Karpas-422 (cell line): ENCODE measurements around the gene MPV17L. TPM values are rescaled to one million over a fixed set of nuclear protein-coding genes. Genes with fewer than 3 reads are reported as not detected.
"Not testable (repeated sequence)": the region's sequence is repeated elsewhere in the genome, so short reads cannot be mapped to it uniquely, and the experiment has no call there.

Experiments
- DNase-seq: peaks from one replicate; pipeline ENCODE4 v3.0.0-alpha.2; 2015
- H2AFZ ChIP-seq: fragments of 200-600 bp; sonication (generic); 2 replicates; pipeline ENCODE4 v1.6.1; 2014; ENCODE audit warnings: antibody characterized with exemption, low read length, mixed read lengths
- H3K27ac ChIP-seq: fragments of 200-600 bp; sonication (generic); 2 replicates; pipeline ENCODE4 v1.5.1; 2014; ENCODE audit warnings: mild to moderate bottlenecking, low read length, moderate library complexity
- H3K27me3 ChIP-seq: fragments of 200-600 bp; sonication (generic); 2 replicates; pipeline ENCODE4 v1.6.1; 2014; ENCODE audit warnings: low read length, mixed read lengths
- H3K36me3 ChIP-seq: fragments of 200-600 bp; sonication (generic); 2 replicates; pipeline ENCODE4 v1.6.1; 2014; ENCODE audit warnings: low read length, mixed read lengths; ENCODE audit not compliant: insufficient read depth
- H3K4me1 ChIP-seq: fragments of 200-600 bp; sonication (generic); 2 replicates; pipeline ENCODE4 v1.6.1; 2014; ENCODE audit warnings: mild to moderate bottlenecking, low read length, mixed read lengths
- H3K4me2 ChIP-seq: fragments of 200-600 bp; sonication (generic); 2 replicates; pipeline ENCODE4 v1.6.1; 2014; ENCODE audit warnings: low read length, low read depth, mild to moderate bottlenecking; ENCODE audit not compliant: poor library complexity, severe bottlenecking
- H3K4me3 ChIP-seq: fragments of 200-600 bp; sonication (generic); 2 replicates; pipeline ENCODE4 v1.5.1; 2014; ENCODE audit warnings: mild to moderate bottlenecking, antibody characterized with exemption, low read length, mixed read lengths
- H3K79me2 ChIP-seq: fragments of 200-600 bp; sonication (generic); 2 replicates; pipeline ENCODE4 v1.6.1; 2014; ENCODE audit warnings: mild to moderate bottlenecking, low read length, mixed read lengths
- H3K9ac ChIP-seq: fragments of 200-600 bp; sonication (generic); 2 replicates; pipeline ENCODE4 v1.6.0; 2014; ENCODE audit warnings: low read length
- H3K9me2 ChIP-seq: fragments of 200-600 bp; sonication (generic), shearing (Covaris generic); replicated peaks from 2 replicates; pipeline ENCODE4 v1.6.0; 2014; ENCODE audit warnings: mild to moderate bottlenecking, low read length, moderate library complexity; ENCODE audit not compliant: insufficient read depth
- H3K9me3 ChIP-seq: fragments of 300-700, 200-600 bp; sonication (generic); 2 replicates; pipeline ENCODE4 v1.6.1; 2014; ENCODE audit warnings: low read length, mixed read lengths
- H4K20me1 ChIP-seq: fragments of 200-600 bp; sonication (generic); 2 replicates; pipeline ENCODE4 v1.6.1; 2014; ENCODE audit warnings: mild to moderate bottlenecking, antibody characterized with exemption, low read length, low read depth; ENCODE audit not compliant: insufficient read depth
- total RNA-seq: library from RNA; depleted of rRNA; stranded (reverse); fragments of >200 nt; shearing (Covaris generic); gene quantifications from 2 replicates; pipeline ENCODE4 v1.2.3, GENCODE V29; 2014; ENCODE audit warnings: low replicate concordance

MPV17L gene
- total RNA-seq, 1 experiment from 2014 or later, result not detected

- DNase-seq, H3K9me3 ChIP-seq, H4K20me1 ChIP-seq, H3K4me3 ChIP-seq, H3K4me2 ChIP-seq, H3K36me3 ChIP-seq, H2AFZ ChIP-seq, H3K27me3 ChIP-seq, H3K9ac ChIP-seq, H3K9me2 ChIP-seq, H3K27ac ChIP-seq, H3K79me2 ChIP-seq: not testable (repeated sequence)
- H3K4me1 ChIP-seq, result peaks cover 15% of the 10 kb centered on the region
Observed at GRCh38 chr16:15400314-15400713, 4.8 kb downstream of the MPV17L start.

- Histone ChIP-seq H3K9me3 (no peaks in the 10 kb centered on the region), H4K20me1 (no peaks in the 10 kb centered on the region), H3K9me2 (no peaks in the 10 kb centered on the region), H3K4me3 (no peak overlapping the region), H3K4me1 (peaks cover 20% of the 10 kb centered on the region), H3K4me2 (no peak overlapping the region), H3K36me3 (no peaks in the 10 kb centered on the region), H3K9ac (no peak overlapping the region), H2AFZ (no peak overlapping the region), H3K27ac (no peak overlapping the region), H3K79me2 (no peaks in the 10 kb centered on the region), H3K27me3 (no peaks in the 10 kb centered on the region)
- DNase-seq, result no peak
Observed at GRCh38 chr16:15401972-15402371, 6.4 kb downstream of the MPV17L start.

- Histone ChIP-seq H2AFZ (no peak overlapping the region), H3K9ac (0 out of 2 replicates have a peak overlapping the region, but pooled peaks have one; percentile 21), H3K9me2 (no peaks in the 10 kb centered on the region), H3K27me3 (no peaks in the 10 kb centered on the region), H3K79me2 (no peaks in the 10 kb centered on the region), H3K4me1 (peaks cover 20% of the 10 kb centered on the region), H3K9me3 (no peaks in the 10 kb centered on the region), H3K4me3 (no peak overlapping the region), H3K27ac (peak overlapping the region; percentile 35; the same call in 1 of the 2 replicates), H4K20me1 (no peaks in the 10 kb centered on the region), H3K4me2 (peak overlapping the region; percentile 55), H3K36me3 (no peaks in the 10 kb centered on the region)
- peak; percentile 85 for DNase-seq
Observed at GRCh38 chr16:15403392-15403995, 7.9 kb downstream of the MPV17L start.

GRCh38 chr16:15404091-15404490 is 8.5 kb downstream of the MPV17L start:
- not testable (repeated sequence) for H4K20me1 ChIP-seq
- peak overlapping the region; percentile 55 for H3K4me2 ChIP-seq

GRCh38 chr16:15404792-15405191 is 9.2 kb downstream of the MPV17L start:
- H3K27ac ChIP-seq, result no peak overlapping the region
- H4K20me1 ChIP-seq, result no peaks in the 10 kb centered on the region
- no peaks in the 10 kb centered on the region for H3K9me2 ChIP-seq
- H2AFZ ChIP-seq, result no peak overlapping the region
- no peak overlapping the region for H3K9ac ChIP-seq
- no peaks in the 10 kb centered on the region for H3K36me3 ChIP-seq
- no peaks in the 10 kb centered on the region for H3K9me3 ChIP-seq
- no peak overlapping the region for H3K4me3 ChIP-seq
- H3K27me3 ChIP-seq, result no peaks in the 10 kb centered on the region
- no peak overlapping the region for H3K4me2 ChIP-seq
- H3K79me2 ChIP-seq, result no peaks in the 10 kb centered on the region
- H3K4me1 ChIP-seq, result peaks cover 20% of the 10 kb centered on the region
- DNase-seq, result no peak

More at GRCh38 chr16:15404091-15404490, 8.5 kb downstream of the MPV17L start:
- DNase-seq, H3K36me3 ChIP-seq, H3K4me3 ChIP-seq, H2AFZ ChIP-seq, H3K9me3 ChIP-seq, H3K79me2 ChIP-seq, H3K9me2 ChIP-seq, H3K9ac ChIP-seq, H3K27me3 ChIP-seq: not testable (repeated sequence)
- H3K27ac ChIP-seq, result 0 out of 2 replicates have a peak overlapping the region, but pooled peaks have one; percentile 35
- H3K4me1 ChIP-seq, result peaks cover 20% of the 10 kb centered on the region

GRCh38 chr16:15407756-15408155 is 12.2 kb downstream of the MPV17L start:
- H2AFZ ChIP-seq, H4K20me1 ChIP-seq, H3K4me2 ChIP-seq, H3K27ac ChIP-seq, H3K79me2 ChIP-seq, DNase-seq, H3K4me3 ChIP-seq, H3K27me3 ChIP-seq, H3K9me2 ChIP-seq, H3K36me3 ChIP-seq, H3K9me3 ChIP-seq, H3K9ac ChIP-seq: not testable (repeated sequence)
- peaks cover 20% of the 10 kb centered on the region for H3K4me1 ChIP-seq

- H3K9ac ChIP-seq, H3K4me3 ChIP-seq, H3K9me2 ChIP-seq, H3K27me3 ChIP-seq, H3K27ac ChIP-seq, DNase-seq, H3K4me2 ChIP-seq, H3K4me1 ChIP-seq, H4K20me1 ChIP-seq, H2AFZ ChIP-seq, H3K79me2 ChIP-seq, H3K36me3 ChIP-seq, H3K9me3 ChIP-seq: not testable (repeated sequence)
Observed at GRCh38 chr16:15409476-15409875, 13.9 kb downstream of the MPV17L start.

- H3K36me3 ChIP-seq, result no peaks in the 10 kb centered on the region
- H4K20me1 ChIP-seq, result no peaks in the 10 kb centered on the region
- no peaks in the 10 kb centered on the region for H3K27me3 ChIP-seq
- H3K4me3 ChIP-seq, result no peak overlapping the region
- no peaks in the 10 kb centered on the region for H3K9me2 ChIP-seq
- no peaks in the 10 kb centered on the region for H3K9me3 ChIP-seq
- H2AFZ ChIP-seq, result no peak overlapping the region
- H3K27ac ChIP-seq, result no peak overlapping the region
- no peak for DNase-seq
- H3K9ac ChIP-seq, result no peak overlapping the region
- H3K79me2 ChIP-seq, result no peaks in the 10 kb centered on the region
- no peak overlapping the region for H3K4me2 ChIP-seq
- no peaks in the 10 kb centered on the region for H3K4me1 ChIP-seq
Observed at GRCh38 chr16:15415511-15415985, 20.0 kb downstream of the MPV17L start.
